Lower leg skin (tissue), 3 donors: ENCODE data around the gene PRSS38.

ENCODE experiments used
- POLR2A ChIP-seq, 2 donors: fragments of 450-650 bp; IDR thresholded peaks; one replicate each; pipeline ENCODE4 v1.6.1; 2016 to 2017; ENCODE audit warnings: antibody characterized with exemption in 2 of 2, mild to moderate bottlenecking in 1 of 2, moderate library complexity in 1 of 2
- TF ChIP-seq, protein P1 (sequence below), 3 donors: fragments of 450-650 bp; IDR thresholded peaks; one replicate each; pipeline ENCODE4 v1.5.1; 2016; ENCODE audit warnings: antibody characterized with exemption in 3 of 3, mild to moderate bottlenecking in 3 of 3, moderate library complexity in 2 of 3

DNA sequence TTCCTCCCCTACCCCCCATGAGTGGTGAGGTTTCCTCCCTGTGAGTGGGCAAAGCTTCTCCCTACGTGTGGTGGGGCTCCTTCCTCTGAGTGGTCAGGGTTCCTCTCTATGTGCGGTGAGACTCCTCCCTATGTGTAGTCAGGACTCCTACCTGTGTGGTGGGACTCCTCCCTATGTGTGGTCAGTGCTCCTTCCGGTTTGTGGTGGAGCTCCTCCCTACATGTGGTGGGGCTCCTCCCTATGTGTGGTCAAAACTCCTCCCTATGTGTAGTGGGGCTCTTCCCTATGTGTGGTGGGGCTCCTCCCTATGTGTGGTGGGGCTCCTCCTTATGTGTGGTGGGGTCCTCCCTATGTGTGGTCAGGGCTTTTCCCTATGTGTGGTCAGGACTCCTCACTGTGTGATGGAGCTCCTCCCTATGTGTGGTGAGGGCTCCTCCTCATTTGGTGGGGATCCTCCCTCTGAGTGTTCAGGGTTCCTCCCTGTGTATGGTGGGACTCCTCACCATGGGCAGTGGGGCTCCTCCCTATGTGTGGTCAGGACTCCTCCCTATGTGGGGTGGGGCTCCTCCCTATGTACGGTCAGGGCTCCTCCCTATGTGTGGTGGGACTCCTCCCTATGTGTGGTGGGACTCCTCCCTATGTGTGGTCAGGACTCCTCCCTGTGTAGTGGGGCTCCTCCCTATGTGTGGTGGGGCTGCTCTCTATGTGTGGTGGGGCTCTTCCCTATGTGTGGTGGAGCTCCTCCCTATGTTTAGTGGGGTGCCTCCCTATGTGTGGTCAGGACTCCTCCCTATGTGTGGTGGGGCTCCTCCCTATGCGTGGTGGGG, 29.1 kb downstream of the PRSS38 start:
- TF ChIP-seq, protein P1, sequence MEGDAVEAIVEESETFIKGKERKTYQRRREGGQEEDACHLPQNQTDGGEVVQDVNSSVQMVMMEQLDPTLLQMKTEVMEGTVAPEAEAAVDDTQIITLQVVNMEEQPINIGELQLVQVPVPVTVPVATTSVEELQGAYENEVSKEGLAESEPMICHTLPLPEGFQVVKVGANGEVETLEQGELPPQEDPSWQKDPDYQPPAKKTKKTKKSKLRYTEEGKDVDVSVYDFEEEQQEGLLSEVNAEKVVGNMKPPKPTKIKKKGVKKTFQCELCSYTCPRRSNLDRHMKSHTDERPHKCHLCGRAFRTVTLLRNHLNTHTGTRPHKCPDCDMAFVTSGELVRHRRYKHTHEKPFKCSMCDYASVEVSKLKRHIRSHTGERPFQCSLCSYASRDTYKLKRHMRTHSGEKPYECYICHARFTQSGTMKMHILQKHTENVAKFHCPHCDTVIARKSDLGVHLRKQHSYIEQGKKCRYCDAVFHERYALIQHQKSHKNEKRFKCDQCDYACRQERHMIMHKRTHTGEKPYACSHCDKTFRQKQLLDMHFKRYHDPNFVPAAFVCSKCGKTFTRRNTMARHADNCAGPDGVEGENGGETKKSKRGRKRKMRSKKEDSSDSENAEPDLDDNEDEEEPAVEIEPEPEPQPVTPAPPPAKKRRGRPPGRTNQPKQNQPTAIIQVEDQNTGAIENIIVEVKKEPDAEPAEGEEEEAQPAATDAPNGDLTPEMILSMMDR (IDR thresholded peaks at IDR 0.05), result no peak
- no peak for TF ChIP-seq POLR2A (IDR thresholded peaks at IDR 0.05)
